NCI-H226 (cell line): Measurements from ENCODE around the gene SNX15.
"Not testable (repeated sequence)": the region's sequence is repeated elsewhere in the genome, so short reads cannot be mapped to it uniquely, and the experiment has no call there.

Experiments used
- DNase-seq: peaks from one replicate; pipeline ENCODE4 v3.0.0-alpha.2; 2015

SNX15 gene, protein sequence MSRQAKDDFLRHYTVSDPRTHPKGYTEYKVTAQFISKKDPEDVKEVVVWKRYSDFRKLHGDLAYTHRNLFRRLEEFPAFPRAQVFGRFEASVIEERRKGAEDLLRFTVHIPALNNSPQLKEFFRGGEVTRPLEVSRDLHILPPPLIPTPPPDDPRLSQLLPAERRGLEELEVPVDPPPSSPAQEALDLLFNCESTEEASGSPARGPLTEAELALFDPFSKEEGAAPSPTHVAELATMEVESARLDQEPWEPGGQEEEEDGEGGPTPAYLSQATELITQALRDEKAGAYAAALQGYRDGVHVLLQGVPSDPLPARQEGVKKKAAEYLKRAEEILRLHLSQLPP

DNA sequence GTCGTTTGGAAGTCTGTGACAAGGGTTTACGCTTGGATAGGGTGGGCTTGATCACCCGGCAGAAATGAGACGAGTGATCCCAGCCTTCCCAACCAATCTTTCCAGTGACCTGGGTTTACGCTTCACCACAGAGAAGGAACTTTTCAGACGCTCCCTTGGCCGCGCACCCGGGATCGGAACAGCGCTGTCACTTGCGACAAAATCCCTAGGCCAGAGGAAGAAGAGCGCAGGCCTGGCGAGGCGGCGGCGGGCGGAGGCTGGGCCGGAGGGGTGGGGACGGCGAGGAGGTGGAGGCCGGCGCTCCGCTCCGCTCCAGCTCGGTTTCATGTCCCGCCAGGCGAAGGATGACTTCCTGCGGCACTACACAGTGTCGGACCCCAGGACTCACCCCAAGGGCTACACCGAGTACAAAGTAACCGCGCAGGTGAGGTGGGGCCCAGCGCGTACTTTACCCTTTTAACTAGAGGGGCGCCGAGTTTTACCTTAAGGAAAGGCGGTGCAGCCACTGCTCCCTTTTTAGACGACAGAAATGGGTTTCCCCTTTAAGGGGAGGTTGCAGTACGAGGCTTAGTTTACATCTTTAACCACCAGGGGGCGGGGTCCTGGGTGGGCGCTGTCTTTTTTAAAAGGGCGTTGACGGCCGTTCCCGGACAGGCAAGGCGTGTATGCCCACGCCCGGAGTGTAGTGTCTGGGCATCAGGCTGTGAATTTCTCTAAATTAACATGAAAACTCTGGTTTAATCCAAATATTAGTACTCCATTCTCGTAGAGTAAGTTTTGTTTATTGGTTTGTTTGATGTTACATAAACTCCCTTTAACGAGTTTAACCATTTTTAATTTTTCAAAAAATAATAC, at the start of gene SNX15:
SNX15 (plus strand) TSS at position 227 of the 855 bp plus-strand sequence; CDS start at position 326, 99 bp downstream.
- peak; percentile 93 for DNase-seq

DNA sequence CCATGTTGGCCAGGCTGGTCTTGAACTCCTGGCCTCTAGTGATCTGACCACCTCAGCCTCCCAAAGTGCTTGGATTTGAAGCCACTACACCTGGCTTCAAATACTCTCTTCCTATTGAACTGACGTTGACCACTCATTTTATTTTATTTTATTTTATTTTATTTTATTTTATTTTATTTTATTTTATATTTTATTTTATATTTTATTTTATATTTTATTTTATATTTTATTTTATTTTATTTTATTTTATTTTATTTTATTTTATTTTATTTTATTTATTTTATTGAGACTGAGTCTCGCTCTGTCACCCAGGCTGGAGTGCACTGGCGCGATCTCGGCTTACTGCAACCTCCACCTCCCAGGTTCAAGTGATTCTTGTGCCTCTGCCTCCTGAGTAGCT, 43.9 kb upstream of the SNX15 start:
- DNase-seq: not testable (repeated sequence)

DNA sequence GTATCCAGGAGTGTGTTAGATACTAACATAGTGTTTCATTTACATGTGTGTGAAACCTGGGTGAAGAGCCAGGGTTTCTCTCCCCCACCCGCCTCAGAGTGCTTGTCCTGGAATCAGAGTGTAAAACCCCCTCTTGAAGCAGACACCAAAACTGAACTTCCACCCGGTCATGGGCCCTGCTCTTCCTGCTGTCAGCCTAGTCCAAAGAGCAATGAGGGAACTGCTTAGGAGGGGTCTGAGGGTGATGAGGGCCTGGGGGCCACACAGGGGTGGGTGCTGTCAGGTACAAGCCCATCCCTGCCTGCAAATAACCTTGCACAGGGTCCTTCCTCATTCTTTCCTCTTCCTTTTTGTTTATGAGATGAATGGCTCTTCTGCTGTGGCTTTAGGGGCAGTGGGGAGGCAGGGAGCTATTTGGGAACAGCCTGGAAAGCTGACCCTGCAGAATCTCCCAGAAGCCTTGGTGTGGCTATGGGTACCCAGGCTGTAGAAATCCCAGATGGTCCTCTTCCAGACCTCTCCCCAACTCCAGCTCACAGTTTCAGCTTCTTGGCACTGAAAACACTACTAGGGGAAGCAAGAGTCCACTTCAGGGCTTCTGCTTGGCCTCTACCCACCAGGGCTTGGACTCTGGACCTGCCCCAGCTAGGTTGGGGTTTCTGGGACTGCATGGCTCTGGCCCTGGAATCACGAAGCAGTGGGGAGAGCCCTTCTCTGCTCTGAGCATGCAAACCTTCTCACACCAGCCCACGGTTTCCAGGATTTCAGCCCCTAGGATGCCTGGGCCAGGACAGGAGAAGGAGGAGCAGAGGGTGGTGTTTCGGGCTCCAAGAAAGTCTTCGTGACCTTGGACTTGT, 39.0 kb upstream of the SNX15 start:
- no peak for DNase-seq

DNA sequence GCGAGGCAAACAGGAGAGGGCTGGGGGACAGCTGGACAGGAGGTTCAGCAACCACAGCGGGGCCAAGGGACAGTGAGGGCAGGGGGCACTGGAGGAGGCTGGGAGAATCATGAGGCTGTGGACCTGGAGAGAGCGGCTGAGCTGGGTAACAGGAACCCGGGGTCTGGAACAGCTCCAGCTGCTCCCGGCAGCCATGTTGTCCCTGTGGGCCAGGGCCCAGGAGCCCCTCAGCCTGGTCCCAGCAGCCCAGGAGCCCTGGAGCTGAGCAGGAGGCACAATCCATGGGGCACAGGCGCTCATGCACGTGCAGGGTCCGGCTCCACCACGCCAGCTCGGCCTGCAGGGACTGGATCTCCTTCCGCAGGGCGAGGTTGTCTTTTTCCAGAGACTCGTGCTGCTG, 37.8 kb upstream of the SNX15 start:
- no peak for DNase-seq

DNA sequence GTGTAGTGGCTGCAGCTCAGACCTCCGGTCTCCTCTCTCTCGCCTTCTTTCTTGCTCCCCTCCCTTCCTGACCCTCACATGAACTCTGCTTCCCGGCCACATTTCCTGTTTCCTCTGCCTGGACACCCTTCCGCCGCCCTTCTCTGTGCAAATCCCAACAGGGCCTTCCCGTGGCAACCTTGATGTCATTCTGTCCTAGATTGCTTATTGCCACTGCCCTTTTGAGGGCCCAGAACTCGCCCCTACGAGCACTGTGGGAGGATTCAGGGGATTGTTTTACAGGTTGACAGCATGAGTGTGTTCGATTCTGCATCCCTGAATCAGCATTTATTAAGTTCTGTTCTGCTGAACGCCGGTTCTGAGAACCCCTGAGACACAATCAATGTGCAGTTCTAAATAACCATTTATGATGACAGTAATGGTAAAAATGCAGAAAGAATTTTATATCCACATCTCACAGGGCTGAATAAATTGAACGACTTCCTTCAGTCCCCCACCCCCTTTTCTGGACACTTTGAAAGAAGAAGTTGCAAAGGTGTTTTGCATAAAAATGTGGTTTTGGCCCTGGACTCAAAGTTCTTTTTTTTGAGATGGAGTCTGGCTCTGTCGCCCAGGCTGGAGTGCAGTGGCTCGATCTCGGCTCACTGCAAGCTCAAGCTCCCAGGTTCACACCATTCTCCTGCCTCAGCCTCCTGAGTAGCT, 36.9 kb upstream of the SNX15 start:
- no peak for DNase-seq

DNA sequence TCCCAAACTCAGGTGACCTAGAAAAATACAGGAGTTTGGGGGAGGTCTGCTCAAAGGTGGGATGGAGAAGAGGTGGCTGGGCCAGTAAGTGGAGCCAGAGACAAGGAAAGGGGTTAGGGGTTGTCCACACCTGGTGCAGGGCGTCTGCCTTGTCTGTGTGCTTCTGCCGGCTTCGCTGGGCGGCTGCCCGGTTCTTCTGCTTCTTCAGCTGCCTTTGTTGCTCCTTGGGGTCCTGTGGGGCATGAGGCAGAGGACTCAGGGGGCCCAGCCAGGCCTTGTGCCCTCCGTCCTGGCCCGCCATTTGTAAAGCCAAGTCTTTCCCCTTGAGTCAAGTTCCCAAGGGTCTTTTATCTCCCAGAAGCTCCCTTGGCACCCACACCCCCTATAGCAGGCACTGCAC, 32.9 kb upstream of the SNX15 start:
- no peak for DNase-seq

DNA sequence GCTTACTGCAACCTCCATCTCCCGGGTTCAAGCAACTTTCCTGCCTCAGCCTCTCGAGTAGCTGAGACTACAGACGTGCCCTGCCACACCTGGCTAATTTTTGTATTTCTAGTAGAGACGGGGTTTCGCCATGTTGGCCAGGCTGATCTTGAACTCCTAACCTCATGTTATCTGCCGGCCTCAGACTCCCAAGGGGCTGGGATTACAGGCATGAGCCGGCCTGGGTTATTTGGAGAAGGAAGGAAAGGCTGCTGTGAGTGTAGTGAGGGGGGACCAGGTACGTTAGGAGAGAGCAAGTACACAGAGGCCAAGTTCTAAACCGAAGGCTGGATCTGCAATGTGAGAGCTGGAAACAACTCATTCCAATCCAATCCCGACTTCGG, 30.9 kb upstream of the SNX15 start:
- no peak for DNase-seq

DNA sequence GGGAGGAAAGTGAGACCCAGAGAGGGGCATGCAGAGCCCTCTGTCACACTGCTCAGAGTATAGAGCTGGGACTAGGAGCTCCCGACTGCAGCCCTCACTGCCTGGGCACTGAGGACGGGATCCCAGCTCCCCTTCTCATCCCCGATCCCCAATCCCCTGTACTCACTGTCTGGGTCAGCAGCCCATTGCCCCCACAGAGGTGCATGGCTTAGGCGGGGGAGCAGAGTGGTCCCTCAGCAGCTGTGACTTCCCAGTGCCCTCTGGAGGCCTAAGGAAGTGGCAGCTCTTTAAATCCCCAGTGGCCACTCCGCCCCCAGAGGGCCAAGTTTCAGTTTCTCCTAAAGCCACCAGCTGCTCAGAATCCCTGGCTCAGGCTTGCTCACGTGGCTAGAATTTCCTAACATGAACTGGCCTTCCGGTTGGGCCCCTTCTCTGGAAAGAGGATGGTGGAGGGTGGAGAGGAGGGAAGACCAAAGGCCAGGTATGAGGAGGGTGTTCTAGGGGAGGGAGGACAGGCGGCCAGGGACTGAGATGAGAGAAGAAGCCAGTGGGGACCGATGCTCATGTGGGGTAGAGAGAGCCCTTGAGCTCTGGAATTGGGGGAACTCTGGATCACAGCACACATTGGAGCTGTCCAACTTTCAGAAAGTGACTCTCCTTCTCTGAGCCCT, 30.4 kb upstream of the SNX15 start, which contains the start of gene BATF2:
BATF2 (minus strand) TSS at position 262 of the 671 bp plus-strand sequence; CDS start at position 205, 57 bp downstream.
- peak; percentile 24 for DNase-seq

DNA sequence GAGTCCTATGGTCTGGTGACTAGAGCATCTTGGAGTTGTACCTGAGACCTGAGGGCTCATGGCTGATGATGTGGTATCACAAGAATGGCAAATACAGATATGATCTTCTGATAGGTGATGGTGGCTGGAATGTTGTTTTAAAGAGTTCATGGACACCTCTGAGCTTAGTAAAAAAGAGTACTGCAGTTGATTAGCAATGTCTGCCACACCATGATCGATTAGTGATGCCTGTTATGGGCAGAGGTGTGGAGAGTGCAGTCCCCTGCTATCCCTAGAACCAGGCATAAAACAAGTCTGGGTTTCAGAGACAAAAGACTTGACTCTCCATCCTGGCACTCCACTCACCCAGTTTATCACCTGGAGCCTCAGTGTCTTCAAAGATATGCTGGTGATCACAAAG, 29.1 kb upstream of the SNX15 start:
- no peak for DNase-seq

DNA sequence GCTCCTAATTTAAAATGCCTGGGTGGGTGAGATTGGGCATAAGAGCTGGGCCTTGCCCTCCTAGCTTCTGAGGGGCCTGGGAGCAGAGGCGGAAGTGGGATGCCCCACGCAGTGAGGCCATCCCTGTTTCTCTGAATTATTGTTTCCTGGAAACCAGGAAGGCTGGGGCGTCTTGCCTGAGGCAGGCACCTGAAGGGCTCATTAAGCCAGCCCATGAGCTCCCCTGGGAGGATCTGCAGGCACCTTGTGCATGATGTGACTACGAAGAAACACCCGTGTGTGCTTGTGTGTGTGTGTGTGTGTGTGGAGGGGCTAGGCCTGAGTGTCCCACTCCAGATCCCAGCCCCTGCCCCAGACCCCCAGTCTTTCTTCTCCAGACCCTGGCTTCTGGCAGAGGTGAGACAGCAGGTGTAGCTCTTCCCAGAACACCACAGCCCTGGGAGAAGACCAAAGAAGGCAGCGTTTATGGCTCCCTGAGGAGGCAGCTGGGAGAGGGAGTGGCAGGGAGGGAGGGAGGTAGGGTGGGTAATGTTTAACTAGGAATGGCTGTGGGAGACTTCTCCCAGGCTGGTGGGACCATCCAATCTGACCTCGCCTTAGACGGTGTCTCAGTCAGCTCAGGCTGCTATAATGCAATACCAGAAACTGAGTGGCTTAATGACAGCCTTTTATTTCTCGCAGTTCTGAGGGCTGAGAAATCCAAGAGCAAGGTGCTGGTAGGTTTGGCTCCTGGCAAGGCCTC, 28.4 kb upstream of the SNX15 start:
- DNase-seq: no peak

DNA sequence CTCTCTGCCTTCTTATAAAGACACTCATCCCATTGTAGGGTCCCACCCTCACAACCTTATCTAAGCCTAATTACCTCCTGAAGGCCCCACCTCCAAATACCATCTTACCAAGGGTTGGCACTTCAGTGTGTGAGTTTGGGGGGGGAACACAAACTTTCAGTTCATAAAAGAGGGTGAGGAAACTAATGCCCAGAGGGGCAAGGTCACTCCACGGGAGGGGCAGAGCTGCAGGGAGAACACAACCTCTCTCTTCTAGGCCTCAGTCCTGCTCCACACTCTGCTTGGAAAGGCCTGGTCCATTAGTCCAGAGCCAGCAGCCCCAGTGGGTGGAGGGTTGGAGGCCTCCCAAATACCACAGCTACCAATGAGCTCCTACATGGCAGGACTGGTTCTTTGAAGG, 27.8 kb upstream of the SNX15 start:
- DNase-seq: no peak

DNA sequence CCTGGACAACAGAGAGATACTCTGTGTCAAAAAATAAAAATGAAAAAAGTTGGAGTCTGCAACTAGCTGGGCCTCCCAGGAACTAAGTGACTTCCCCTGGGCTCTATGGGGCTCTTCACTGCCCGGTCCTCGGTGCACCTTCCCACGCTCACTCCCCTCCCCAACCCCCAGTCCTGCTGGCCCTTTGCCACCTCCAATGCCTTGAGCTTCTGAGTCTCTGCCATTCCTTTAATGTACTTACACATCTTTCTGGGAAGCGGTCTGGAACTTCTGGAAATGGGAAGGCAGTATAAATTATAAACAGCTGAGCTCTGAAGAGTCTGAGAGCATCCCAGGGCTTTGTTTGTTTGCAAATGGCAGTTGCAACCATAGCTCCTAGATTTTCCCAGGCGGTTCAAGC, 24.5 kb upstream of the SNX15 start:
- DNase-seq: no peak

DNA sequence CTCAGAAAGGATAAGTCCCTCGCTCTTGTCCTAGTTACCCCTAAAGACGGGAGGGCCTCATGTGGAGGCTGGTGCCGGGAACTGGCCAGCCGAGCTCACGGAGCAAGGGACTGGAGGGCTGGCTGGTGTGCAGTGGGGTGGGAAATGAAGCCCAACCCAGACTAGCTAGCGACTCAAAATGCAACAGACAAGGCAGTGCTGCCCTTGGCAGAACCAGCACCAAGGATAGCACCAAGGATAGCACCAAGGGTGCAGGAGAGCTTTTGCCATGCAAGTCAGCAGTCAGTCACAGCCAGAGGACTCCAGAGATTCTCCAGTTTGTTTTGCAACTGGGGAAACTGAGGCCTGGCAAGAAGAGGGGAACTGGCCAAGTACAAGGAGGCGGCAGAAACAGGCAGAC, 24.0 kb upstream of the SNX15 start:
- DNase-seq: no peak

DNA sequence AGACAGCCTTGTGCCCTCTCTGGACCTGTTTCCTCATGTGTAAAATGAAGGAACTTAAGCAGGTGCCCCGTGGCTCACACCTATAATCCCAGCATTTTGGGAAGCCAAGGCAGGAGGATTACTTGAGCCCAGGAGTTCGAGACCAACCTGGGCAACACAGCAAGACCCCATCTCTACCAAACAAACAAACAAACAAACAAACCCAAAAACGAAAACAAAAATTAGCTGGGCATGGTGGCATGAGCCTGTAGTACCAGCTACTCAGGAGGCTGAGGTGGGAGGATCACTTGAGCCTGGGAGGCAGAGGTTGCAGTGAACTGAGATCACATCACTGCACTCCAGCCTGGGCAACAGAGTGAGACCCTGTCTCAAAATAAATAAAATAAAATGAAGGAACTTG, 23.3 kb upstream of the SNX15 start:
- DNase-seq: not testable (repeated sequence)

DNA sequence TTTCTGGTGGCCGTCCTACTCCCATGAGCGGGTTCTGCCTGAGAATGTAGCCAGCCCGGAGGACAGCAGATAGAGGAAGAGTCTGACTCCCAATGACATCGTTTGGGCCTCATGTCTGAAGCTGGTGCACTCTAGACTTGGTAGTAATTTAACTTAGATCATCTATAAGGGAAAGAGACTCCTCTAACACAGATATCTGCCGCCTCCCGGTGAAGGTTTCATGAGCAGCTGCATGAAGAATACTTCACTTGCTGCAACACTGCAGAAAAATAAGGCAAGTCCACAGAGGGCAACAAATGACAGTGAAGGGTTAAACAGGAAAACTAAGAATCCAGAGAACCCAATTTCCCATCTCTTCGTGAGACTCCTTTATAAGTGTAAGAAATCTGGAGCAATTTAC, 19.2 kb upstream of the SNX15 start:
- DNase-seq: no peak

DNA sequence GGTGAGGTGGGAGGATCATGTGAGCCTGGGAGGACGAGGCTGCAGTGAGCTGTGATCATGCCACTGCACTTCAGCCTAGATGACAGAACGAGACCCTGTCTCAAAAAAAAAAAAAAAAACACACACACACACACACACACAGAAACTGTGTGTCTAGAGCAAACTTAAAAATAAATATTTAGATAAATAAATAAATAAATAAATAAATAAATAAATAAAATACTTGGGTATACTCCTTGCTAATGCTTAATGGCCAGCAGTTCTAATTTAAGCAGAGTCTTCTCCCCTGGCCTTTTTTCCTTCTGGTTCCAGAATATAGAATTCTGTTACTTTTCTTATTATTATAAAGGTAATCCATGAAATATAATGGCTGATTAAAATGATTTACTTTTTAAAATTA, 18.4 kb upstream of the SNX15 start:
- no peak for DNase-seq

DNA sequence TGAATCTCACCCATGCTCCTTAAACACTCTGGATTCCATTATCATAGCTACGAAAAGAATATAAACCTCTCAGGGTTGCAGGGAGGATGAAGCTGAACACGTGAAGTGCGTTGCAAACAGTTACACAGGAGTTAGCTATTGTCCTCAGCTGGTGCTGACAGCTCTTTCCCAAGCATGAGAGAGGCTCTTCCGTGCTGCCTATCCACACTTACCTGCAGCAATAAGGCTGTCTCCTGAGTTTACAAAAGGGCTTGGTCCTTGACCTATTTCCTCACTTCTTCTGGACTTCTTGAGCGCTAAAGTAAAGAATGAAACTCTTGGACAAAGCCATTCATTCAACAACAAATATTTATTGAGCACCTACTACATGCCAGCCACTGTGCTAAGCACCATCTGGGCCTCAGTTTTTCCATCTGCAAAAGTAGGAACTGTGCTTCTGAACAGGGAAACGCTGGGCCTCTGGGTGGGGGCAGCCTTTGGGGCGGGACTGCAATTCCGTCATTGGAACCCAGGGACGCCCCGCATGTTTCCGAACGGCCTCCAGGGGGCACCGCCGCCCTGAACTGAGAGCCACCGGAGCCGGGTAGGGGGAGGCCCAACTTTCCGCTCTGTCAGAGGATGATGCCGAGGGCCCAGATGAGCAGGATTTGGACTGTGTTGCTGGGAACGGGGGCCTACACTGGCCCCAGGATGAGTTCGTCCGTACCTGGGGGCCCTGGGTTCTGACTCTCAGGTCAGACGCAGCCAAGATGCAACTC, 13.9 kb upstream of the SNX15 start:
- DNase-seq: peak; percentile 79

DNA sequence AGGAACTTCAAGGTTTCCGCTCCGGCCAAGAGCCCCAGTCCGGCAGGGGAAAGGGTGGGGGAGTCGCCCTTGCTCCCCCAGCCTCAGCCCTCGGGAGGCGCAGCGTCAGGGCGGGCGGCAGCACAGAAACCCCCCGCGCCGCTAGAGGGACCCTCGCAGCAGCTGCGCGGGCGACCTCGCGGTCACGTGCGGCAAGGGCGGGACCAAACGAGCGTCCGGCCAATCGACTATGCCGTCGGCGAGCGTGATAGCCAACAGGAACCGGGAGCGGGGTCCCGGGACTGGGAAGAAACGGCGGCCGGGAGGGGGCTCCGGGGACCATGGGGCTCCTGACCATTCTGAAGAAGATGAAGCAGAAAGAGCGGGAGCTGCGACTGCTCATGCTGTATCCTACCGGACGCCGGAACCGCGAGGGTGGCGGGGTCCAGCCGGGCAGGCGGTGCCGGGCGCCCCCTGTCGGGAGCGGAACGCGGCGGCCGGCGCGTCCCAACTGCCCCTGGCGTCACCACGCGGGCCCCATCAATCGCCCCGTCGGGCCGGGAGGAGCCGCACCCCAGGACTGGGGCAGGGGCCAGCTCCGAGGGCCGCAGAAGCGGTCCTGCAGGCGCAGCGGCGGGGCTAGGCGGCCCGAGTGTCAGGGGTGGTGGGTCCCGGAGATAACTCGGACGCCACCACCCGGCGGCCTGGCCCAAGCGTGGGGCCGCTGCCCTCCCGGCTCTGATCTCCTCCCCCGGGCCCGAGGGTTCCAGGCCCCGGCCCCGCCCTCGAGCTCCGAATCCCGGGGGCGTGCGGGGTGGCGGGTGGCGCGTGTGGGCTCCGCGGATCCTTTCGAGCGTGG, 13.1 kb upstream of the SNX15 start, which contains the start of gene ARL2:
ARL2 (plus strand) TSS at position 273 of the 838 bp plus-strand sequence; CDS start at position 321, 48 bp downstream.
- peak; percentile 84 for DNase-seq

DNA sequence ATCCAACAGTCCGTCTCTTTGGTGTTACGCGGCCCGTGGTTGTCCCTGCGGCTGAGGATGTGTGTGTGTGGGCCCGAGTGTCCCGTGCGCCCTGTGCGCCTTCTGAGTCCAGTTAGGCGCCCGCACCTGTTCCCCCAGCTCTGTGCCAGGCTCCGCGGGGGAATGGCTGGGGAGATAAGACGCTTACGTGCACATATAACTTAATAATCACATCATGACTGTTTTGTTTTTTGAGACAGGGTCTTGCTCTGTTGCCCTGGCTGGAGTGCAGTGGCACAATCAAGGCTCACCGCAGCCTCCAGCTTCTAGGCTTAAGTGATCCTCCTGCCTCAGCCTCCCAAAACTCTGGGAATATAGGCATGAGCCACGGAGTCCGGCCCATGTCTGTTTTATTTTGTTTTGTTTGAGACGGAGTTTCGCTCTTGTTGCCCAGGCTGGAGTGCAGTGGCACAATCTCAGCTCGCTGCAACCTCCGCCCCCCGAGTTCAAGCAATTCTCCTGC, 12.5 kb upstream of the SNX15 start:
- no peak for DNase-seq
